Measurements from ENCODE around the gene BBS9. TPM values are rescaled to one million over a fixed set of nuclear protein-coding genes. Genes with fewer than 3 reads are reported as not detected.
A peak's percentile ranks its signal among the peaks of the same experiment; 100 is the strongest.

Gene BBS9
- total and polyA plus RNA-seq, 12 donors, result 4.1 to 44.0 (median 10.0) TPM

GRCh38 chr7:33325754-33326484 lies 196.6 kb downstream of the BBS9 start:
- Histone ChIP-seq H3K27ac (no peak overlapping the region), H3K4me1 (no peaks in the 10 kb centered on the region), H3K4me3 (no peak overlapping the region), H3K9me3 (peaks cover 0 to 39% (median 7%) of the 10 kb centered on the region in 11 donors), H3K27me3 (no peaks in the 10 kb centered on the region), H3K36me3 (peaks cover 0 to 13% (median 0%) of the 10 kb centered on the region in 9 donors)
- intact Hi-C loops (cut with DNase I), result no loop called here
- WGBS, 2 donors, result 92 to 93% methylated on average over 4 of the region's 4 CpGs
- TF ChIP-seq CTCF (IDR thresholded peaks at IDR 0.05), result no peak
- DNase-seq (no peak), ATAC-seq (no peak)

DNA sequence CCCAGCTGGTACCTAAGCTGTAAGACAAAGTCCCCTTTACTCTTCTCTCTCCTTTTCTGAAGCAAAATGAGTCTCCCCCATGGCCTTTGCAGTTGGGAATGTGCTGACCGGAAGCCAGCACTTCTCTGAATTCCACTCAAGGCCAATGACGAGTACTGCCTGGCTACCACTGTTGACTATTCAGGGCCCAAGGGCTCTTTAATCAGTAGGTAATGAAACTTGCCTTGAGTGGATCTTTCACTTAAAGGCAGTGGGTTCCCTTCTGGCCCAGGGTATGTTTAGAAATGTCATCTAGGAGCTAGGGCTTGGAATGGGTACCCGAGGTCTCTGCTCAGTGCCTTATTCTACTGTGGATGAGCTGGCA lies 197.1 kb downstream of the BBS9 start:
- no peak overlapping the region for H3K27ac ChIP-seq
- H3K27me3 ChIP-seq, result no peaks in the 10 kb centered on the region
- TF ChIP-seq CTCF (IDR thresholded peaks at IDR 0.05), result no peak
- no peaks in the 10 kb centered on the region for H3K4me1 ChIP-seq
- intact Hi-C loops (cut with DNase I), result no loop called here
- DNase-seq (no peak), ATAC-seq (no peak)
- no peak overlapping the region for H3K4me3 ChIP-seq
- peaks cover 0 to 33% (median 6%) of the 10 kb centered on the region in 11 donors for H3K9me3 ChIP-seq
- peaks cover 0 to 13% (median 0%) of the 10 kb centered on the region in 9 donors for H3K36me3 ChIP-seq
- WGBS, 2 donors, result 81 to 96% methylated on average over 3 of the region's 3 CpGs

DNA sequence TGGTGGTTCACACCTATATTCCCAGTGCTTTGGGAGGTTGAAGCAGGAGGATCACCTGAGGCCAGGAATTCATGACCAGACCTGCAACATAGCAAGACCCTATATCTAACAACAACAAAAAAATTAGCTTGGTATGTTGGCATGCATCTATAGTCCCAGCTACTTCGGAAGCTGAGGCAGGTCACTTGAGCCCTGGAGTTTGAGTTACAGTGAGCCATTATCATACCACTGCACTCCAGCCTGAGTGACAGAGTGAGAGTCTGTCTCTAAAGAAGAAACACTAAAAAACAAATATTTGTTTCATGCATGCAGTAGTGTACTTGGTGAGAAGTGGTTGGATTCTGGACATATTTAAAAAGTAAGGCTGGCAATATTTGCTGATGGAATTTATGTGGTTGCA lies 198.1 kb downstream of the BBS9 start:
- Histone ChIP-seq H3K27ac (no peak overlapping the region), H3K9me3 (peaks cover 0 to 27% (median 5%) of the 10 kb centered on the region in 11 donors), H3K36me3 (peaks cover 0 to 13% (median 0%) of the 10 kb centered on the region in 9 donors), H3K27me3 (no peaks in the 10 kb centered on the region), H3K4me3 (no peak overlapping the region), H3K4me1 (no peaks in the 10 kb centered on the region)
- no peak for TF ChIP-seq CTCF (IDR thresholded peaks at IDR 0.05)
- WGBS, 2 donors, result 88 to 89% methylated on average over 1 of the region's 1 CpG
- intact Hi-C loops (cut with DNase I), result no loop called here
- ATAC-seq, result no peak
- DNase-seq, result no peak

DNA sequence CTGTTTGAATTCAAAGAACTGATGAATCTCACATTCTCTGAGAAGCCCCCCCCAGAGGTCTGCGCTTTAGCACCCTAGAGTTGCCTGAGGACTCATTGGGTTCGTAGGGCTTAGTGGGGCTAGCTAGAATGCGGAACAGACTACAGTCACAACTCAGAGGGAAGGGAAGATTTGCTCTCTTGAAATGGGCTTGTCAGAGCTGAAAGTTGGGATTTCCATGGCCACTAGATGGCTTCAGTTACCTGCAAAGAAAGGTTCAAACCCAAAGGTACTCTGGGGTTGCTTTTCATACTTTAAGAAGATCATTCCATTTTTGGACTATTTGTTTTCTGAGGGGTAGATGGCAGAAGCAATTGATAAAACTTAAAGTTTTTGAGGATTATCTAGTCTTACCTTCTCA lies 205.0 kb downstream of the BBS9 start:
- no peaks in the 10 kb centered on the region for H3K9me3 ChIP-seq
- H3K4me1 ChIP-seq, result no peaks in the 10 kb centered on the region
- H3K27me3 ChIP-seq, result no peaks in the 10 kb centered on the region
- intact Hi-C loops (cut with DNase I), result no loop called here
- 71 to 82% methylated on average over 3 of the region's 3 CpGs for WGBS, 2 donors
- TF ChIP-seq CTCF (IDR thresholded peaks at IDR 0.05), result peak in 5 of 9 donors; percentile 18 to 41 (median 29)
- no peaks in the 10 kb centered on the region for H3K36me3 ChIP-seq
- no peak overlapping the region for H3K27ac ChIP-seq
- no peak overlapping the region for H3K4me3 ChIP-seq
- ATAC-seq (no peak), DNase-seq (no peak)

Data from heart right ventricle (tissue), 16 donors.